SU-DHL-6 (cell line): ENCODE measurements around the gene RBM4.

Source experiments
- H2AFZ ChIP-seq: fragments of 200-600 bp; sonication (generic); 2 replicates; pipeline ENCODE4 v1.6.1; 2014; ENCODE audit warnings: low read depth, mild to moderate bottlenecking, moderate library complexity, mixed read lengths, antibody characterized with exemption, low read length; ENCODE audit not compliant: severe bottlenecking
- H3F3A ChIP-seq: fragments of 200-600 bp; shearing (Covaris generic); 2 replicates; pipeline ENCODE4 v1.6.0; 2016; ENCODE audit warnings: antibody characterized with exemption, mild to moderate bottlenecking; ENCODE audit not compliant: insufficient read depth
- H3K27ac ChIP-seq: fragments of 200-600 bp; sonication (generic); 2 replicates; pipeline ENCODE4 v1.5.1; 2016; ENCODE audit warnings: low read depth, mild to moderate bottlenecking, low read length, moderate library complexity, mixed read lengths
- H3K27me3 ChIP-seq: fragments of 200-600 bp; sonication (generic), shearing (Covaris generic); 2 replicates; pipeline ENCODE4 v1.6.0; 2014; ENCODE audit warnings: mild to moderate bottlenecking, low read length
- H3K36me3 ChIP-seq: fragments of 200-600 bp; sonication (generic); 2 replicates; pipeline ENCODE4 v1.6.1; 2014; ENCODE audit warnings: mild to moderate bottlenecking, low read length, mixed read lengths
- H3K4me2 ChIP-seq: fragments of 300-600, 200-600 bp; shearing (Covaris generic), sonication (generic); 2 replicates; pipeline ENCODE4 v1.6.0; 2014; ENCODE audit warnings: low read length, low read depth, mild to moderate bottlenecking; ENCODE audit not compliant: poor library complexity, severe bottlenecking
- H3K4me3 ChIP-seq: fragments of 200-600 bp; sonication (generic); 2 replicates; pipeline ENCODE4 v1.5.1; 2014; ENCODE audit warnings: antibody characterized with exemption, low read length, mild to moderate bottlenecking, mixed read lengths; ENCODE audit not compliant: insufficient read depth, poor library complexity, severe bottlenecking
- H3K79me2 ChIP-seq: fragments of 200-600 bp; sonication (generic); 2 replicates; pipeline ENCODE4 v1.6.1; 2014; ENCODE audit warnings: mild to moderate bottlenecking, low read length, moderate library complexity; ENCODE audit not compliant: insufficient read depth
- H3K9ac ChIP-seq: fragments of 200-600 bp; sonication (generic); 2 replicates; pipeline ENCODE4 v1.7.0; 2014; ENCODE audit warnings: mild to moderate bottlenecking, low read length
- H3K9me2 ChIP-seq: fragments of 200-600 bp; sonication (generic); replicated peaks from 2 replicates; pipeline ENCODE4 v1.6.1; 2014; ENCODE audit warnings: low read length; ENCODE audit not compliant: insufficient read depth
- H3K9me3 ChIP-seq: fragments of 200-600 bp; sonication (generic); 2 replicates; pipeline ENCODE4 v1.6.1; 2014; ENCODE audit warnings: low read length, mixed read lengths; ENCODE audit not compliant: insufficient read depth
- H4K20me1 ChIP-seq: fragments of 200-600 bp; sonication (generic); 2 replicates; pipeline ENCODE4 v1.6.1; 2014; ENCODE audit warnings: low read depth, mild to moderate bottlenecking, antibody characterized with exemption, low read length, moderate library complexity, mixed read lengths
- CTCF ChIP-seq: fragments of 200-600 bp; sonication (generic); IDR thresholded peaks from one replicate; pipeline ENCODE4 v1.5.1; 2017; ENCODE audit warnings: antibody characterized with exemption, mild to moderate bottlenecking, low read length, moderate library complexity; ENCODE audit not compliant: insufficient read depth, poor library complexity, severe bottlenecking
- EZH2phosphoT487 ChIP-seq: fragments of 200-600 bp; sonication (generic), shearing (Covaris generic); conservative IDR thresholded peaks from 2 replicates; pipeline ENCODE4 v1.6.1; 2018; ENCODE audit warnings: mild to moderate bottlenecking, antibody characterized with exemption, low read length, moderate library complexity, mixed read lengths

The RBM4 gene

GRCh38 chr11:66626382-66626781, 12.1 kb upstream of the RBM4 start:
- Histone ChIP-seq H3K4me3 (no peak overlapping the region), H3K27me3 (no peaks in the 10 kb centered on the region), H3K4me2 (no peak overlapping the region), H3K79me2 (peaks cover 100% of the 10 kb centered on the region), H3K9me2 (no peaks in the 10 kb centered on the region), H3K36me3 (peaks cover 58% of the 10 kb centered on the region), H4K20me1 (peaks cover 40% of the 10 kb centered on the region), H3K27ac (no peak overlapping the region), H3K9ac (no peak overlapping the region), H3F3A (0 out of 2 replicates have a peak, but pooled peaks cover 8% of the 10 kb centered on the region), H3K9me3 (no peaks in the 10 kb centered on the region), H2AFZ (no peak overlapping the region)
- no peak for TF ChIP-seq CTCF
- no peak for TF ChIP-seq EZH2phosphoT487

- no peaks in the 10 kb centered on the region for H3K27me3 ChIP-seq
- H3K9me3 ChIP-seq = no peaks in the 10 kb centered on the region
- TF ChIP-seq EZH2phosphoT487 (no peak), CTCF (no peak)
- peaks cover 100% of the 10 kb centered on the region for H3K79me2 ChIP-seq
- no peak overlapping the region for H3K9ac ChIP-seq
- H3K36me3 ChIP-seq = peaks cover 57% of the 10 kb centered on the region
- H3K4me3 ChIP-seq = no peak overlapping the region
- no peak overlapping the region for H2AFZ ChIP-seq
- no peak overlapping the region for H3K4me2 ChIP-seq
- H3K27ac ChIP-seq = no peak overlapping the region
- H4K20me1 ChIP-seq = peaks cover 36% of the 10 kb centered on the region
- H3K9me2 ChIP-seq = no peaks in the 10 kb centered on the region
- peaks cover 11% of the 10 kb centered on the region; the same call in 1 of the 2 replicates for H3F3A ChIP-seq
Measured at GRCh38 chr11:66626926-66627325, 11.6 kb upstream of the RBM4 start.

GRCh38 chr11:66628061-66628603, 10.4 kb upstream of the RBM4 start:
- no peak overlapping the region for H3K9ac ChIP-seq
- TF ChIP-seq EZH2phosphoT487 = no peak
- no peaks in the 10 kb centered on the region for H3K9me2 ChIP-seq
- H3F3A ChIP-seq = peaks cover 18% of the 10 kb centered on the region; the same call in 1 of the 2 replicates
- no peaks in the 10 kb centered on the region for H3K27me3 ChIP-seq
- H3K27ac ChIP-seq = no peak overlapping the region
- H3K4me2 ChIP-seq = no peak overlapping the region
- no peak overlapping the region for H2AFZ ChIP-seq
- H4K20me1 ChIP-seq = peaks cover 29% of the 10 kb centered on the region
- peaks cover 99% of the 10 kb centered on the region for H3K79me2 ChIP-seq
- peaks cover 50% of the 10 kb centered on the region for H3K36me3 ChIP-seq
- H3K9me3 ChIP-seq = no peaks in the 10 kb centered on the region
- no peak overlapping the region for H3K4me3 ChIP-seq

- Histone ChIP-seq H3K36me3 (peaks cover 45% of the 10 kb centered on the region), H4K20me1 (peaks cover 20% of the 10 kb centered on the region; the same call in 1 of the 2 replicates), H3K9me3 (no peaks in the 10 kb centered on the region), H2AFZ (no peak overlapping the region), H3K9ac (no peak overlapping the region), H3K27ac (no peak overlapping the region), H3F3A (peaks cover 22% of the 10 kb centered on the region), H3K4me2 (no peak overlapping the region), H3K4me3 (no peak overlapping the region), H3K27me3 (no peaks in the 10 kb centered on the region), H3K9me2 (no peaks in the 10 kb centered on the region), H3K79me2 (peaks cover 99% of the 10 kb centered on the region)
- TF ChIP-seq CTCF = no peak
- no peak for TF ChIP-seq EZH2phosphoT487
Measured at GRCh38 chr11:66629356-66629755, 9.1 kb upstream of the RBM4 start.
